Endothelial cell of umbilical vein (primary cell): ENCODE measurements around the gene KCNJ8. TPM values are rescaled to one million over a fixed set of nuclear protein-coding genes. Genes with fewer than 3 reads are reported as not detected.

Experiments used
- BruUV-seq: library from RNA; stranded (reverse); fragments of 400-500 nt; replicated peaks from 2 replicates; lab custom pipeline; 2021; lab: Mats Ljungman, UMichigan
- CTCF ChIA-PET: fragments of 300-600, 350-600 bp; sonication (Branson Sonifier 250); formaldehyde crosslinking; loops from one replicate; lab custom pipeline; 2021; ENCODE audit warnings: antibody characterized with exemption, inconsistent platforms; lab: Charles Lee
- POLR2A ChIA-PET: fragments of 300-600, 350-600 bp; sonication (Branson Sonifier 250); formaldehyde crosslinking; loops from one replicate; lab custom pipeline; 2021; ENCODE audit warnings: antibody characterized with exemption, inconsistent platforms; lab: Charles Lee
- DNase-seq: peaks from one replicate; pipeline ENCODE4 v3.0.0-alpha.2; 2011; ENCODE audit warnings: low read depth, low spot score
- FAIRE-seq: peaks from 2 replicates; lab custom pipeline; 2011; peaks lifted over from hg19 to GRCh38; lab: Jason Lieb, UNC
- H2AFZ ChIP-seq: 2 replicates; pipeline ENCODE4 v1.6.0; 2012; ENCODE audit warnings: low read depth, low read length, control low read depth, inconsistent platforms
- H3K27ac ChIP-seq: 2 replicates; pipeline ENCODE4 v1.5.1; 2011; ENCODE audit warnings: low read depth, mild to moderate bottlenecking, control low read depth, low read length, moderate library complexity; ENCODE audit not compliant: insufficient read depth
- H3K27me3 ChIP-seq, 2 experiments: 2 replicates each; pipeline versions ENCODE4 v1.6.0 to v1.6.1; 2011; ENCODE audit warnings: low read length in 2 of 2, mixed read lengths in 1 of 2; ENCODE audit not compliant: control insufficient read depth in 2 of 2, insufficient read depth in 2 of 2
- H3K36me3 ChIP-seq, 2 experiments: 2 replicates in 1 of 2; 3 replicates in 1 of 2; pipeline ENCODE4 v1.5.1; 2011; ENCODE audit warnings: low read length in 2 of 2, mild to moderate bottlenecking in 1 of 2, moderate library complexity in 1 of 2; ENCODE audit not compliant: control insufficient read depth in 2 of 2, insufficient read depth in 2 of 2; ENCODE audit errors: extremely low read depth in 1 of 2
- H3K4me1 ChIP-seq: 3 replicates; pipeline ENCODE4 v1.5.1; 2011; ENCODE audit warnings: mild to moderate bottlenecking, low read length; ENCODE audit not compliant: control insufficient read depth, insufficient read depth; ENCODE audit errors: extremely low read depth
- H3K4me2 ChIP-seq: 2 replicates; pipeline ENCODE4 v1.6.1; 2011; ENCODE audit warnings: low read length, control low read depth, mixed read lengths; ENCODE audit not compliant: insufficient read depth
- H3K4me3 ChIP-seq, 3 experiments: fragments of 200-600 bp in 1 of 3; sonication (generic), shearing (Covaris generic) in 1 of 3; replicated peaks in 1 of 3; 2 replicates each; pipeline ENCODE4 v1.5.1; 2011 to 2016; ENCODE audit warnings: control low read depth in 3 of 3, low read length in 3 of 3, mild to moderate bottlenecking in 2 of 3, inconsistent platforms in 1 of 3, low read depth in 1 of 3, moderate library complexity in 1 of 3; ENCODE audit not compliant: insufficient read depth in 1 of 3
- H3K79me2 ChIP-seq: 2 replicates; pipeline ENCODE4 v1.6.0; 2012; ENCODE audit warnings: low read length, inconsistent platforms; ENCODE audit not compliant: control insufficient read depth, insufficient read depth
- H3K9ac ChIP-seq: replicated peaks from 2 replicates; pipeline ENCODE3; 2011; ENCODE audit warnings: low read length, control low read depth; ENCODE audit not compliant: insufficient read depth; ENCODE audit errors: extremely low read depth
- H3K9me1 ChIP-seq: replicated peaks from 3 replicates; pipeline ENCODE4 v1.6.0; 2011; ENCODE audit warnings: mild to moderate bottlenecking, low read length; ENCODE audit not compliant: control insufficient read depth, insufficient read depth; ENCODE audit errors: extremely low read depth
- H3K9me3 ChIP-seq: replicated peaks from 2 replicates; pipeline ENCODE4 v1.5.1; 2012; ENCODE audit warnings: low read length, inconsistent platforms; ENCODE audit not compliant: control insufficient read depth, insufficient read depth
- H4K20me1 ChIP-seq: replicated peaks from 2 replicates; pipeline ENCODE3; 2011; ENCODE audit warnings: mild to moderate bottlenecking, low read length; ENCODE audit not compliant: control insufficient read depth, insufficient read depth; ENCODE audit errors: extremely low read depth
- EZH2 ChIP-seq: IDR thresholded peaks from 2 replicates; pipeline ENCODE4 v1.6.1; 2012; ENCODE audit warnings: borderline replicate concordance, low read depth, mild to moderate bottlenecking, moderate library complexity, low read length, inconsistent platforms; ENCODE audit not compliant: severe bottlenecking
- FOS ChIP-seq: IDR thresholded peaks from 2 replicates; pipeline ENCODE4 v1.6.1; 2011; ENCODE audit warnings: mild to moderate bottlenecking, low read length, moderate library complexity, borderline replicate concordance; ENCODE audit not compliant: insufficient read depth
- GATA2 ChIP-seq: IDR thresholded peaks from 2 replicates; pipeline ENCODE4 v1.7.0; 2011; ENCODE audit warnings: low read depth, mild to moderate bottlenecking, moderate library complexity, mixed read lengths, low read length; ENCODE audit not compliant: insufficient read length, insufficient read depth
- JUN ChIP-seq: IDR thresholded peaks from 2 replicates; pipeline ENCODE4 v1.6.1; 2011; ENCODE audit warnings: borderline replicate concordance, low read depth; ENCODE audit not compliant: insufficient read length, insufficient read depth
- MAX ChIP-seq: IDR thresholded peaks from 2 replicates; pipeline ENCODE4 v1.6.1; 2011; ENCODE audit not compliant: insufficient read depth, insufficient read length
- MYC ChIP-seq: IDR thresholded peaks from one replicate; pipeline ENCODE4 v1.6.1; 2011; ENCODE audit warnings: mild to moderate bottlenecking, low read depth, low read length
- POLR2A ChIP-seq: IDR thresholded peaks from 2 replicates; pipeline ENCODE4 v1.6.1; 2012; ENCODE audit warnings: low read depth, mild to moderate bottlenecking, control low read depth, low read length
- POLR2AphosphoS5 ChIP-seq: IDR thresholded peaks from 2 replicates; pipeline ENCODE4 v1.6.1; 2012; ENCODE audit warnings: low read depth, mild to moderate bottlenecking, control low read depth, low read length, moderate library complexity; ENCODE audit not compliant: insufficient read depth
- dilution Hi-C: fragments of 300-500 bp; cut with MboI; formaldehyde crosslinking; loops from one replicate; pipeline ENCODE4 v1.15.0; 2019; ENCODE audit warnings: low sequenced_read_pairs; ENCODE audit not compliant: extremely low pct_ligation_motif_present
- intact Hi-C: fragments of 100-400 bp; cut with micrococcal nuclease; formaldehyde crosslinking; loops from one replicate; pipeline ENCODE4 v1.10.0; 2022
- polyA plus RNA-seq, 4 experiments: library from polyadenylated mRNA; depleted of rRNA in 3 of 4; stranded (reverse) in 3 of 4; unstranded in 1 of 4; fragments of >200 nt; gene quantifications; 2 replicates each; pipeline versions ENCODE4 v1.2.1 to v1.2.3, GENCODE V29; 2011 to 2012; ENCODE audit warnings: missing spikeins in 1 of 4
- total RNA-seq: library from RNA; stranded (reverse); gene quantifications from 2 replicates; pipeline ENCODE4 v1.2.3, GENCODE V29; 2021
- TF ChIP-seq, protein P1 (sequence below), 2 donors: IDR thresholded peaks; 1 replicate in 1 of 2; 2 replicates in 1 of 2; pipeline ENCODE4 v1.5.1; 2011; ENCODE audit warnings: low read length in 2 of 2, mild to moderate bottlenecking in 2 of 2, moderate library complexity in 2 of 2, control low read depth in 1 of 2, inconsistent platforms in 1 of 2, low read depth in 1 of 2; ENCODE audit not compliant: insufficient read depth in 1 of 2; ENCODE audit errors: extremely low read depth in 1 of 2

The KCNJ8 gene
- total and polyA plus RNA-seq, 2 donors (not counting 3 experiments of a cell fraction or from before 2014, with no cell fraction given): not detected

DNA sequence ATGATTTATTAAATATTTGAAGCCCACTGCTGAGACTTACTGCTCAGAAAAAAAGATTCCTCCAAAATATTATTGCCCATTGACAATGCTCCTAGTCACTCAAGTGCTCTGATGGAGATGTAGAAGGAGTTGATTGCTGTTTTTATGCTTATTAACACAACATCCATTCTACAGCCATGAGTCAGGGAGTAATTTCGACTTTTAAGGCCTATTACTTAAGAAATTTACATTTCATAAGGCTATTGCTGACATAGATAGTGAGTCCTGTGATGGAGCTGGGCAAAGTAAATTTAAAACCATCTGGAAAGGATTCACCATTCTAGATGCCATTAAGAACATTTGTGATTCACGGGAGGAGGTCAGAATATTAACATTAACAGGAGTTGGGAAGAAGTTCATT, 5.2 kb downstream of the KCNJ8 start:
- POLR2A ChIA-PET: no interaction called here
- Histone ChIP-seq H3K9me1 (no peaks in the 10 kb centered on the region), H3K27ac (no peak overlapping the region), H3K9me3 (no peaks in the 10 kb centered on the region), H3K4me1 (no peaks in the 10 kb centered on the region), H2AFZ (no peak overlapping the region), H3K36me3 (no peaks in the 10 kb centered on the region), H4K20me1 (no peaks in the 10 kb centered on the region), H3K4me3 (no peak overlapping the region), H3K79me2 (no peaks in the 10 kb centered on the region), H3K9ac (no peak overlapping the region), H3K27me3 (peaks cover 12 to 22% of the 10 kb centered on the region in 2 experiments), H3K4me2 (no peak overlapping the region)
- CTCF ChIA-PET: interaction anchor here (1.2 kb wide), 1 partner anchor 11 kb away, joined by 4 read pairs; no protein-coding TSS in a partner anchor
- FAIRE-seq (no peak), DNase-seq (no peak)
- TF ChIP-seq MYC (no peak), GATA2 (no peak), POLR2AphosphoS5 (no peak), MAX (no peak), FOS (no peak), JUN (no peak), POLR2A (no peak), EZH2 (no peak)
- TF ChIP-seq, protein P1, sequence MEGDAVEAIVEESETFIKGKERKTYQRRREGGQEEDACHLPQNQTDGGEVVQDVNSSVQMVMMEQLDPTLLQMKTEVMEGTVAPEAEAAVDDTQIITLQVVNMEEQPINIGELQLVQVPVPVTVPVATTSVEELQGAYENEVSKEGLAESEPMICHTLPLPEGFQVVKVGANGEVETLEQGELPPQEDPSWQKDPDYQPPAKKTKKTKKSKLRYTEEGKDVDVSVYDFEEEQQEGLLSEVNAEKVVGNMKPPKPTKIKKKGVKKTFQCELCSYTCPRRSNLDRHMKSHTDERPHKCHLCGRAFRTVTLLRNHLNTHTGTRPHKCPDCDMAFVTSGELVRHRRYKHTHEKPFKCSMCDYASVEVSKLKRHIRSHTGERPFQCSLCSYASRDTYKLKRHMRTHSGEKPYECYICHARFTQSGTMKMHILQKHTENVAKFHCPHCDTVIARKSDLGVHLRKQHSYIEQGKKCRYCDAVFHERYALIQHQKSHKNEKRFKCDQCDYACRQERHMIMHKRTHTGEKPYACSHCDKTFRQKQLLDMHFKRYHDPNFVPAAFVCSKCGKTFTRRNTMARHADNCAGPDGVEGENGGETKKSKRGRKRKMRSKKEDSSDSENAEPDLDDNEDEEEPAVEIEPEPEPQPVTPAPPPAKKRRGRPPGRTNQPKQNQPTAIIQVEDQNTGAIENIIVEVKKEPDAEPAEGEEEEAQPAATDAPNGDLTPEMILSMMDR (IDR thresholded peaks at IDR 0.05; ENCODE audit: extremely low read depth in 1 of 2, insufficient read depth in 1 of 2, low read depth in 1 of 2, low read length in 2 of 2): no peak
- intact Hi-C loops: no loop called here
- BruUV-seq: no TSS peak
- dilution Hi-C loops: no loop called here
